ENCODE data around the gene PRELP.

- TF ChIP-seq RAD21 (IDR thresholded peaks at IDR 0.05; ENCODE audit: low read depth) (no peak), EGR1 (IDR thresholded peaks at IDR 0.05) (no peak), TAF1 (IDR thresholded peaks at IDR 0.05; ENCODE audit: low read depth) (no peak)
Observed at GRCh38 chr1:203450001-203450400, 25.6 kb upstream of the PRELP start.

Measured in Ishikawa (cell line).